ENCODE measurements around the gene HP1BP3. TPM values are rescaled to one million over a fixed set of nuclear protein-coding genes. Genes with fewer than 3 reads are reported as not detected.

The HP1BP3 gene
- total RNA-seq, 2 experiments from 2014 or later = 155 to 161 TPM

- CTCF ChIA-PET = interaction anchor here (0.6 kb wide), 1 partner anchor 11 kb away, joined by 3 read pairs; no protein-coding TSS in a partner anchor
- POLR2A ChIA-PET = no interaction called here
Measured at GRCh38 chr1:20775700-20776099, 11.4 kb downstream of the HP1BP3 start.

- POLR2A ChIA-PET = no interaction called here
- CTCF ChIA-PET = interaction anchor here (0.9 kb wide), 1 partner anchor 75 kb away, joined by 3 read pairs; no protein-coding TSS in a partner anchor
Measured at GRCh38 chr1:20771780-20772179, 15.3 kb downstream of the HP1BP3 start.

- ChIA-PET CTCF (no interaction called here), POLR2A (no interaction called here)
Measured at GRCh38 chr1:20770314-20771087, 16.6 kb downstream of the HP1BP3 start.

DNA sequence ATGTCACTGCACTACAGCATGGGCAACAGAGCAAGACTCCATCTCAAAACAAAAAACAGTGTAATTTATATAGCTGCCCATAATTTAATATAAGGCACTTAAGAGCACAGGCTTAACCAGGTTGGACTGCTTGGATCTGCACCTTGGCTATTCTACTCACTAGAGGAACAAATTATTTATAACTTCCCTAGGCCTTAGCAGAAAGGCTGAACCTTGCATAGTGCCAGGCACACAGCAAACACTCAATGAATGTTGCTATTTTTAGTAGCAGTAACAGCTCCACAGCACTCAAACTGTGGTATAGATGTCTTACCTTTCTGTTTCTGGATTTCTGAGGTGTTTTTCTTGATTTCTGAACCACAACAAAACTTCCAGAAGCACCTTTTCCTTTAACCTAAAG is 19.8 kb downstream of the HP1BP3 start:
- CTCF ChIA-PET = interaction anchor here (1.0 kb wide), 1 partner anchor 19 kb away, joined by 3 read pairs; no protein-coding TSS in a partner anchor
- POLR2A ChIA-PET = no interaction called here

- ChIA-PET CTCF (no interaction called here), POLR2A (no interaction called here)
Measured at GRCh38 chr1:20763417-20763816, 23.7 kb downstream of the HP1BP3 start.

DNA sequence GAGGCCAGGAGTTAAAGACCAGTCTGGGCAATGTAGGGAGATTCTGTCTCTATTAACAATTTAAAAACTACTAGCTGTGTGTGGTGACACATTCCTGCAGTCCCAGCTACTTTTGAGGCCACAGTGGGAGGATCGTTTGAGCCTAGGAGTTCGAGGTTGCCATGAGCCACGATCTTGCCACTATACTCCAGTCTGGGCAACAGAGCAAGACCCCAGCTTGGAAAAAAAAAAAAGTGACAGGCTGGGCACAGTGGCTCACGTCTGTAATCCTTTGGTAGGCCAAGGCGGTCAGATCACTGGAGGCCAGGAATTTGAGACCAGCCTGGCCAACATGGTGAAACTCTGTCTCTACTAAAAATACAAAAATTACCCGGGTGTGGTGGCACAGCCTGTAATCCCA is 26.8 kb downstream of the HP1BP3 start:
- POLR2A ChIA-PET = no interaction called here
- CTCF ChIA-PET = no interaction called here

DNA sequence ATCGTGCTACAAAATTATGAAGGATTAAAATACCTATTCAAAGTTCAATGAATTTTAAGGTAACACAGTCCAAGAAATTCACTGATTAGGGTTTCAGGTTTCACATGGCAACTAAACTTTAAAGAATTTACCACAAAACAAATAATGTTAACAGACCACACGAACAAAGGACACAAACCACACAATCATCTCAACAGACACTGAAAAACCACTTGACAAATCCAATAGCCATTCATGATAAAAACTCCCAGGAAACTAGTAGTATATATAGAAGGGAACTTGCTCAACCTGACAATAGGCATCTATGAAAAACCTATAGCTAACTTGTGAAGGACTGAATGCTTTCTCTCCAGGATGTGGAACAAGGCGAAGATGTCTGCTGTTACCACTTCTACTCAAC is 33.5 kb downstream of the HP1BP3 start:
- ChIA-PET POLR2A (no interaction called here), CTCF (interaction anchor here (0.6 kb wide), 1 partner anchor 12 kb away, joined by 3 read pairs; no protein-coding TSS in a partner anchor)

DNA sequence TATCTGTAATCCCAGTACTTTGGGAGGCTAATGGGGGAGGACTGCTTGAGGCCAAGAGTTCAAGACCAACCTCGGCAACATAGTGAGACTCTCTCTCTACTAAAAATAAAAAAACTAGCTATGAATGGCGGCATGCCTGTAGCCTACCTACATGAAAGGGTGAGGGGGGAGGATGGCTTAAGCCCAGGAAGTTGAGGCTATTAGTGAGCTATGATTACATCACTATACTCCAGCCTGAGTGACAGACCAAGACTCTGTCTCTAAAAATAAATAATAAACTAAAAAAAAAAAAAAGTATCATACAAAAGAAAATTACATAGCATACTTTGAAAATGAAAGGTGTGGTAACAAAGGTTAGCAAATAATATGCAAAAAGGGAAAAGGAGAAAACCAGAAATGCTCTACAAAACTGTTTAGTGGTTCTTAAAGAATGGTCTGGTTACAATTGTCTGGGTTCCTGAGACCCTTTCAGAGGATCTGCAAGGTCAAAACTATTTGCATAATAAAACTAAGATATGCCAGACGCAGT is 35.6 kb downstream of the HP1BP3 start:
- ChIA-PET POLR2A (no interaction called here), CTCF (interaction anchor here (0.6 to 1.5 kb wide), 3 partner anchors 13 to 459 kb away, joined by 3 read pairs; no protein-coding TSS in a partner anchor)

GRCh38 chr1:20742671-20743070 is 44.4 kb downstream of the HP1BP3 start:
- POLR2A ChIA-PET = no interaction called here

GRCh38 chr1:20740781-20741180 is 46.3 kb downstream of the HP1BP3 start:
- ChIA-PET CTCF (interaction anchor here (1.3 kb wide), 1 partner anchor 44 kb away, joined by 5 read pairs; no protein-coding TSS in a partner anchor), POLR2A (no interaction called here)

More at GRCh38 chr1:20742671-20743070, 44.4 kb downstream of the HP1BP3 start:
- CTCF ChIA-PET = no interaction called here

GRCh38 chr1:20739225-20739624 is 47.9 kb downstream of the HP1BP3 start:
- ChIA-PET CTCF (no interaction called here), POLR2A (no interaction called here)

- ChIA-PET CTCF (no interaction called here), POLR2A (no interaction called here)
Measured at GRCh38 chr1:20735581-20736111, 51.5 kb downstream of the HP1BP3 start.

- ChIA-PET POLR2A (interaction anchor here (2.0 kb wide), 1 partner anchor 53 kb away, joined by 5 read pairs; the partner anchor contains the start of gene HP1BP3), CTCF (interaction anchor here (0.6 to 1.9 kb wide), 3 partner anchors 14 to 37 kb away, joined by 3 to 5 read pairs (median 5); no protein-coding TSS in a partner anchor)
Measured at GRCh38 chr1:20733360-20733975, 53.6 kb downstream of the HP1BP3 start.

GRCh38 chr1:20732588-20733359 is 54.3 kb downstream of the HP1BP3 start, which contains the start of gene SH2D5:
SH2D5 (minus strand) TSS chr1:20732703; CDS start chr1:20728044, 4,659 bp downstream.
- CTCF ChIA-PET = interaction anchor here (1.0 to 1.9 kb wide), 2 partner anchors 13 to 36 kb away, joined by 5 read pairs; no protein-coding TSS in a partner anchor
- POLR2A ChIA-PET = interaction anchor here (2.0 kb wide), 1 partner anchor 54 kb away, joined by 5 read pairs; the partner anchor contains the start of gene HP1BP3

GRCh38 chr1:20732071-20732587 is 55.0 kb downstream of the HP1BP3 start:
- CTCF ChIA-PET = interaction anchor here (1.9 kb wide), 1 partner anchor 13 kb away, joined by 5 read pairs; no protein-coding TSS in a partner anchor
- POLR2A ChIA-PET = no interaction called here

- ChIA-PET CTCF (interaction anchor here (0.5 to 1.0 kb wide), 3 partner anchors 18 to 241 kb away, joined by 3 to 4 read pairs (median 4); no protein-coding TSS in a partner anchor), POLR2A (interaction anchor here (0.7 kb wide), 1 partner anchor 393 kb away, joined by 4 read pairs; no protein-coding TSS in a partner anchor)
Measured at GRCh38 chr1:20731057-20731991, 55.8 kb downstream of the HP1BP3 start.

- ChIA-PET CTCF (interaction anchor here (0.5 to 1.0 kb wide), 3 partner anchors 19 to 242 kb away, joined by 3 to 4 read pairs (median 4); no protein-coding TSS in a partner anchor), POLR2A (no interaction called here)
Measured at GRCh38 chr1:20730690-20731056, 56.4 kb downstream of the HP1BP3 start.

All from activated CD8-positive, alpha-beta memory T cell treated with anti-CD3 and anti-CD28 coated beads for 36 hours (primary cell).